A673 (cell line): ENCODE measurements around the gene ERMP1.

ENCODE experiments used
- CTCF ChIP-seq: fragments of 300-800, 200-600 bp; sonication (generic); conservative IDR thresholded peaks from 2 replicates; pipeline ENCODE4 v1.5.1; 2017; ENCODE audit warnings: low read depth, mild to moderate bottlenecking, antibody characterized with exemption, low read length, moderate library complexity, mixed read lengths
- EZH2 ChIP-seq: fragments of 200-600 bp; sonication (generic); IDR thresholded peaks from 2 replicates; pipeline ENCODE4 v1.6.1; 2017; ENCODE audit warnings: borderline replicate concordance, low read depth, mild to moderate bottlenecking, mixed read lengths, antibody characterized with exemption, low read length; ENCODE audit not compliant: poor library complexity, severe bottlenecking

- TF ChIP-seq CTCF (no peak), EZH2 (no peak)
Observed at GRCh38 chr9:5864446-5864845, 31.5 kb upstream of the ERMP1 start.
